ENCODE data around the gene EML3. TPM values are rescaled to one million over a fixed set of nuclear protein-coding genes. Genes with fewer than 3 reads are reported as not detected.

Gene EML3
- total and polyA plus RNA-seq, 2 of the 8 experiments (the other 6 are each of a cell fraction or from before 2014, with no cell fraction given), result 19.2 to 29.9 TPM

DNA sequence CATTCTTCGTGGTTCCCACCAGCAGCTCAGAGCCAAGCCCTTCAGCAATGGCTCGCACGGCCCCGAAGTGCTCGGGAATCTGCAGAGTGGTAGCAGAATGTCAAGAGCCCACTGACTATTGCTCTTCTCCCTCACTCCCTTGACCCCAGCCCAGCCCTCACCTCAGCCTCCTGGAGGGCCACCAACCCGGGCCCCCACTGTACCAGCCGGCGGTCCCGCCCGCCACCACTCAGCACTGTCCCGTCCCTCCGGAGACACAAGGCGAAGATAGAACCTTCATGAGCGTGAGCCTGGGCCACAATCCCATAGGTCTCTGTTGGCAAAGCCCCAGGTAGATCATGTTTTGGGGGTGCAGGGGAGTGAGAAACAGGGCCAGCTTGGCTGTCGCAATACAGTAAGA, 6.7 kb downstream of the EML3 start:
- Histone ChIP-seq H3K79me2 (ENCODE audit: control insufficient read depth in 1 of 2, insufficient read depth in 2 of 2, low read length in 2 of 2) (0 out of 4 replicates have a peak, but pooled peaks cover 0 to under 1% of the 10 kb centered on the region in 2 experiments), H3K4me3 (ENCODE audit: extremely low read depth in 1 of 4, insufficient read depth in 2 of 4, low read depth in 3 of 4, low read length in 4 of 4) (no peak overlapping the region), H3K36me3 (ENCODE audit: control insufficient read depth in 2 of 4, insufficient read depth in 4 of 4, low read length in 3 of 4) (no peaks in the 10 kb centered on the region; a peak in 2 of 8 replicates), H2BK5ac (ENCODE audit: low read depth, low read length) (no peak overlapping the region), H3K56ac (replicated peaks; ENCODE audit: insufficient read length, low read depth, low read length) (no peak overlapping the region), H3K18ac (ENCODE audit: extremely low read depth, low read length) (no peak overlapping the region), H2BK12ac (ENCODE audit: low read depth, low read length) (no peak overlapping the region), H2BK120ac (replicated peaks; ENCODE audit: low read depth, low read length) (no peak overlapping the region), H3K23ac (ENCODE audit: insufficient read length) (no peak overlapping the region), H4K91ac (replicated peaks; ENCODE audit: insufficient read length, low read length) (no peak overlapping the region), H3K79me1 (ENCODE audit: low read depth, low read length) (no peaks in the 10 kb centered on the region; the same call in 1 of the 2 replicates), H3K27me3 (replicated peaks in 1 of 4; ENCODE audit: control insufficient read depth in 3 of 4, extremely low read depth in 1 of 4, insufficient read depth in 3 of 4, low read length in 3 of 4) (peaks cover 0 to 13% (median 11%) of the 10 kb centered on the region in 4 experiments; a peak in 6 of 7 replicates), H3K23me2 (ENCODE audit: low read depth, low read length) (peaks cover 15% of the 10 kb centered on the region; the same call in 1 of the 2 replicates), H4K20me1 (replicated peaks in 1 of 2; ENCODE audit: control insufficient read depth in 1 of 2, insufficient read depth in 2 of 2, low read length in 2 of 2) (peaks cover 0 to 2% of the 10 kb centered on the region in 2 experiments), H2AK5ac (ENCODE audit: low read depth, low read length) (no peak overlapping the region), H3K9me3 (ENCODE audit: insufficient read depth in 2 of 2, low read depth in 1 of 2, low read length in 1 of 2) (no peaks in the 10 kb centered on the region), H3K14ac (ENCODE audit: insufficient read length) (no peak overlapping the region), H2AFZ (ENCODE audit: low read length) (no peak overlapping the region), H3K4me1 (replicated peaks in 1 of 4; ENCODE audit: control insufficient read depth in 3 of 4, insufficient read depth in 4 of 4, low read length in 3 of 4) (peaks cover 3 to 26% (median 12%) of the 10 kb centered on the region in 4 experiments), H4K8ac (ENCODE audit: extremely low read depth, insufficient read depth, low read length) (no peak overlapping the region; the same call in 1 of the 2 replicates), H4K5ac (ENCODE audit: insufficient read length, low read depth, low read length) (no peak overlapping the region), H3K27ac (ENCODE audit: low read depth, low read length) (no peak overlapping the region), H2BK15ac (ENCODE audit: low read length) (no peak overlapping the region), H2BK20ac (ENCODE audit: low read length) (no peak overlapping the region), H3K4ac (replicated peaks; ENCODE audit: insufficient read length, low read depth, low read length) (no peak overlapping the region), H3K4me2 (ENCODE audit: insufficient read depth in 1 of 2, low read depth in 2 of 2, low read length in 2 of 2) (no peak overlapping the region), H3K9ac (replicated peaks in 1 of 4; ENCODE audit: extremely low read depth in 1 of 4, low read depth in 3 of 4, low read length in 3 of 4) (no peak overlapping the region)
- no peak for FAIRE-seq
- 97% methylated on average over 15 of the region's 15 CpGs; no CpG with 5 or more reads in 1 of the 2 experiments for WGBS, 2 experiments (ENCODE audit: extremely low coverage in 1 of 2, insufficient coverage in 1 of 2, insufficient read length in 1 of 2, insufficient replicate concordance in 2 of 2, low coverage in 1 of 2, low lambda C conversion rate in 2 of 2, missing lambda C conversion rate in 1 of 2)
- POLR2A ChIA-PET (ENCODE audit: partially characterized antibody), result interaction anchor here (0.7 to 15.8 kb wide), 6 partner anchors 10 to 235 kb away, joined by 3 to 235 read pairs (median 6); partner anchors contain the start of genes C11orf98, CSKMT, LBHD1 and MTA2
- CTCF ChIA-PET (ENCODE audit: partially characterized antibody), result interaction anchor here (10.2 kb wide), 1 partner anchor 12 kb away, joined by 97 read pairs; the partner anchor contains the start of gene TUT1
- no peak for DNase-seq (ENCODE audit: low read depth in 1 of 2, low spot score in 2 of 2)
- TF ChIP-seq MAFK (IDR thresholded peaks at IDR 0.05; ENCODE audit: low read depth, low read length), result no peak
- TF ChIP-seq, protein P1, sequence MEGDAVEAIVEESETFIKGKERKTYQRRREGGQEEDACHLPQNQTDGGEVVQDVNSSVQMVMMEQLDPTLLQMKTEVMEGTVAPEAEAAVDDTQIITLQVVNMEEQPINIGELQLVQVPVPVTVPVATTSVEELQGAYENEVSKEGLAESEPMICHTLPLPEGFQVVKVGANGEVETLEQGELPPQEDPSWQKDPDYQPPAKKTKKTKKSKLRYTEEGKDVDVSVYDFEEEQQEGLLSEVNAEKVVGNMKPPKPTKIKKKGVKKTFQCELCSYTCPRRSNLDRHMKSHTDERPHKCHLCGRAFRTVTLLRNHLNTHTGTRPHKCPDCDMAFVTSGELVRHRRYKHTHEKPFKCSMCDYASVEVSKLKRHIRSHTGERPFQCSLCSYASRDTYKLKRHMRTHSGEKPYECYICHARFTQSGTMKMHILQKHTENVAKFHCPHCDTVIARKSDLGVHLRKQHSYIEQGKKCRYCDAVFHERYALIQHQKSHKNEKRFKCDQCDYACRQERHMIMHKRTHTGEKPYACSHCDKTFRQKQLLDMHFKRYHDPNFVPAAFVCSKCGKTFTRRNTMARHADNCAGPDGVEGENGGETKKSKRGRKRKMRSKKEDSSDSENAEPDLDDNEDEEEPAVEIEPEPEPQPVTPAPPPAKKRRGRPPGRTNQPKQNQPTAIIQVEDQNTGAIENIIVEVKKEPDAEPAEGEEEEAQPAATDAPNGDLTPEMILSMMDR (IDR thresholded peaks at IDR 0.05; ENCODE audit: control extremely low read depth in 1 of 3, insufficient read depth in 1 of 3, low read depth in 1 of 3, low read length in 3 of 3), result no peak
- no peak for TF ChIP-seq KDM1A (IDR thresholded peaks at IDR 0.05; ENCODE audit: borderline replicate concordance, low read length)
- TF ChIP-seq NRF1 (IDR thresholded peaks at IDR 0.05; ENCODE audit: low read depth, low read length), result no peak
- TF ChIP-seq ZNF274 (IDR thresholded peaks at IDR 0.05; ENCODE audit: borderline replicate concordance, extremely low read depth, low read length), result no peak
- no peak for TF ChIP-seq SIN3A (conservative IDR thresholded peaks at IDR 0.05 in 1 of 2, IDR thresholded peaks at IDR 0.05 in 1 of 2; ENCODE audit: low read depth in 1 of 2, low read length in 2 of 2)
- TF ChIP-seq, protein P2, sequence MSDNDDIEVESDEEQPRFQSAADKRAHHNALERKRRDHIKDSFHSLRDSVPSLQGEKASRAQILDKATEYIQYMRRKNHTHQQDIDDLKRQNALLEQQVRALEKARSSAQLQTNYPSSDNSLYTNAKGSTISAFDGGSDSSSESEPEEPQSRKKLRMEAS (IDR thresholded peaks at IDR 0.05), result no peak
- TF ChIP-seq POLR2A (IDR thresholded peaks at IDR 0.05; ENCODE audit: control extremely low read depth in 1 of 2, low read depth in 2 of 2, low read length in 2 of 2), result no peak
- TF ChIP-seq POU5F1 (IDR thresholded peaks at IDR 0.05; ENCODE audit: low read depth, low read length), result no peak
